Measurements from ENCODE around the gene MEDAG.

- TF ChIP-seq, protein P1, sequence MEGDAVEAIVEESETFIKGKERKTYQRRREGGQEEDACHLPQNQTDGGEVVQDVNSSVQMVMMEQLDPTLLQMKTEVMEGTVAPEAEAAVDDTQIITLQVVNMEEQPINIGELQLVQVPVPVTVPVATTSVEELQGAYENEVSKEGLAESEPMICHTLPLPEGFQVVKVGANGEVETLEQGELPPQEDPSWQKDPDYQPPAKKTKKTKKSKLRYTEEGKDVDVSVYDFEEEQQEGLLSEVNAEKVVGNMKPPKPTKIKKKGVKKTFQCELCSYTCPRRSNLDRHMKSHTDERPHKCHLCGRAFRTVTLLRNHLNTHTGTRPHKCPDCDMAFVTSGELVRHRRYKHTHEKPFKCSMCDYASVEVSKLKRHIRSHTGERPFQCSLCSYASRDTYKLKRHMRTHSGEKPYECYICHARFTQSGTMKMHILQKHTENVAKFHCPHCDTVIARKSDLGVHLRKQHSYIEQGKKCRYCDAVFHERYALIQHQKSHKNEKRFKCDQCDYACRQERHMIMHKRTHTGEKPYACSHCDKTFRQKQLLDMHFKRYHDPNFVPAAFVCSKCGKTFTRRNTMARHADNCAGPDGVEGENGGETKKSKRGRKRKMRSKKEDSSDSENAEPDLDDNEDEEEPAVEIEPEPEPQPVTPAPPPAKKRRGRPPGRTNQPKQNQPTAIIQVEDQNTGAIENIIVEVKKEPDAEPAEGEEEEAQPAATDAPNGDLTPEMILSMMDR (conservative IDR thresholded peaks at IDR 0.05; ENCODE audit: low read length), result no peak
- no peak for TF ChIP-seq EZH2phosphoT487 (IDR thresholded peaks at IDR 0.05; ENCODE audit: borderline replicate concordance)
Observed at GRCh38 chr13:30905932-30906383, at the start of gene MEDAG.
